ENCODE results near the gene DCLK2. TPM values are rescaled to one million over a fixed set of nuclear protein-coding genes. Genes with fewer than 3 reads are reported as not detected.

Gene DCLK2
- polyA plus RNA-seq, 1 donor from 2014 or later, result 134 TPM

GRCh38 chr4:150164956-150165629 lies 86.8 kb downstream of the DCLK2 start:
- no peak for TF ChIP-seq CTCF (IDR thresholded peaks at IDR 0.05; ENCODE audit: poor library complexity, severe bottlenecking)
- no peak for TF ChIP-seq MXI1 (conservative IDR thresholded peaks at IDR 0.05; ENCODE audit: poor library complexity, severe bottlenecking)
- TF ChIP-seq RAD21 (conservative IDR thresholded peaks at IDR 0.05), result no peak
- no peak for TF ChIP-seq REST (IDR thresholded peaks at IDR 0.05; ENCODE audit: borderline replicate concordance)
- no peak for TF ChIP-seq SMC3 (conservative IDR thresholded peaks at IDR 0.05; ENCODE audit: poor library complexity)
- no peak for TF ChIP-seq EZH2 (IDR thresholded peaks at IDR 0.05; ENCODE audit: borderline replicate concordance, insufficient read depth, low read length, poor library complexity, severe bottlenecking)
- TF ChIP-seq EP300 (conservative IDR thresholded peaks at IDR 0.05; ENCODE audit: poor library complexity, severe bottlenecking), result no peak
- H3K36me3 ChIP-seq (ENCODE audit: insufficient read depth, low read length), result no peaks in the 10 kb centered on the region
- H3K79me2 ChIP-seq (replicated peaks; ENCODE audit: insufficient read depth, low read length), result peaks cover 27% of the 10 kb centered on the region

GRCh38 chr4:150167054-150167453 lies 88.8 kb downstream of the DCLK2 start:
- H3K36me3 ChIP-seq (ENCODE audit: insufficient read depth, low read length), result no peaks in the 10 kb centered on the region
- no peak overlapping the region for H2AFZ ChIP-seq (ENCODE audit: low read depth, low read length)
- peaks cover 27% of the 10 kb centered on the region for H3K79me2 ChIP-seq (replicated peaks; ENCODE audit: insufficient read depth, low read length)
- H3K4me2 ChIP-seq (ENCODE audit: low read length), result no peak overlapping the region
- no peaks in the 10 kb centered on the region for H3K9me2 ChIP-seq (ENCODE audit: insufficient read depth, low read length)
- H3K4me3 ChIP-seq (ENCODE audit: low read length), result no peak overlapping the region
- no peaks in the 10 kb centered on the region for H3K27me3 ChIP-seq (ENCODE audit: insufficient read depth, low read depth, low read length)
- no peaks in the 10 kb centered on the region for H3K9me3 ChIP-seq (ENCODE audit: low read length)
- no peaks in the 10 kb centered on the region for H4K20me1 ChIP-seq (ENCODE audit: insufficient read depth)
- H3F3A ChIP-seq (ENCODE audit: insufficient read depth, low read length, poor library complexity, severe bottlenecking), result peaks cover 3% of the 10 kb centered on the region
- TF ChIP-seq REST (IDR thresholded peaks at IDR 0.05; ENCODE audit: borderline replicate concordance) (no peak), POLR2AphosphoS5 (IDR thresholded peaks at IDR 0.05) (no peak), MXI1 (conservative IDR thresholded peaks at IDR 0.05; ENCODE audit: poor library complexity, severe bottlenecking) (no peak), EP300 (conservative IDR thresholded peaks at IDR 0.05; ENCODE audit: poor library complexity, severe bottlenecking) (no peak), RAD21 (conservative IDR thresholded peaks at IDR 0.05) (no peak), CTCF (IDR thresholded peaks at IDR 0.05; ENCODE audit: poor library complexity, severe bottlenecking) (no peak), TAF1 (IDR thresholded peaks at IDR 0.05; ENCODE audit: low read depth) (no peak), SMC3 (conservative IDR thresholded peaks at IDR 0.05; ENCODE audit: poor library complexity) (no peak), EZH2 (IDR thresholded peaks at IDR 0.05; ENCODE audit: borderline replicate concordance, insufficient read depth, low read length, poor library complexity, severe bottlenecking) (no peak)
- no peak overlapping the region for H3K9ac ChIP-seq (ENCODE audit: low read length)
- H3K27ac ChIP-seq (ENCODE audit: low read length), result no peak overlapping the region

More at GRCh38 chr4:150164956-150165629, 86.8 kb downstream of the DCLK2 start:
- no peaks in the 10 kb centered on the region for H3K9me2 ChIP-seq (ENCODE audit: insufficient read depth, low read length)
- no peaks in the 10 kb centered on the region for H3K9me3 ChIP-seq (ENCODE audit: low read length)
- no peaks in the 10 kb centered on the region for H3K27me3 ChIP-seq (ENCODE audit: insufficient read depth, low read depth, low read length)
- no peak overlapping the region for H2AFZ ChIP-seq (ENCODE audit: low read depth, low read length)
- H3K4me3 ChIP-seq (ENCODE audit: low read length), result no peak overlapping the region
- H3F3A ChIP-seq (ENCODE audit: insufficient read depth, low read length, poor library complexity, severe bottlenecking), result no peaks in the 10 kb centered on the region
- no peak overlapping the region for H3K9ac ChIP-seq (ENCODE audit: low read length)
- H3K27ac ChIP-seq (ENCODE audit: low read length), result no peak overlapping the region
- no peak overlapping the region for H3K4me2 ChIP-seq (ENCODE audit: low read length)
- H4K20me1 ChIP-seq (ENCODE audit: insufficient read depth), result no peaks in the 10 kb centered on the region
